ENCODE data around the gene COMMD6.

DNA sequence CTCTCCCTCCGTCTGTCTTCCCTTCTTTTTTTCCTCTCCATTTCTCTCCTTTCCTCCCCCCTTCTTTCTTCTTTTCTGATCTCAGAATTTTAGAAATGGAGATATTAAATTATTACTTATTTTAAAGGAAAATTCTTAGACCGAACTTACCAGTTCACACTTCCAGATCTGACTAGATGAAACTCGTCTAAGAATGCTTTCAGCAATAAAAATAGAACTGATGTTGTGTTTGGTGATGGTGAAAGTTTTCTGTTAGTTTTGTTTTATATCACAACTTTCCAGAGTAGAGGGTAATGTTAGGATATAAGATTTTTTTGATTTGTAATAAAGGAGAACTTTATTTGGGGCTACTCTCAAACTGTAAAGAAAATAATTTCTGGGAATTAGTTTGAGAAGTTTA lies 41.9 kb upstream of the COMMD6 start:
- TF ChIP-seq PPARD (CRISPR knock-in tag; IDR thresholded peaks at IDR 0.05) (no peak), JUNB (CRISPR knock-in tag; conservative IDR thresholded peaks at IDR 0.05) (no peak), BRF1 (IDR thresholded peaks at IDR 0.05; ENCODE audit: borderline replicate concordance, extremely low read depth, insufficient read length) (no peak), ARNT (IDR thresholded peaks at IDR 0.05) (no peak), POLR2A (conservative IDR thresholded peaks at IDR 0.05) (no peak), SPI1 (IDR thresholded peaks at IDR 0.05; ENCODE audit: borderline replicate concordance, low read depth, low read length) (no peak), HMGN3 (IDR thresholded peaks at IDR 0.05; ENCODE audit: borderline replicate concordance, extremely low read depth, insufficient read length, low read depth, low read length) (no peak), HDAC2 (IDR thresholded peaks at IDR 0.05) (no peak), NFATC3 (IDR thresholded peaks at IDR 0.05) (no peak), PHF21A (IDR thresholded peaks at IDR 0.05; ENCODE audit: borderline replicate concordance, low read depth) (no peak)
- TF ChIP-seq, protein P1, sequence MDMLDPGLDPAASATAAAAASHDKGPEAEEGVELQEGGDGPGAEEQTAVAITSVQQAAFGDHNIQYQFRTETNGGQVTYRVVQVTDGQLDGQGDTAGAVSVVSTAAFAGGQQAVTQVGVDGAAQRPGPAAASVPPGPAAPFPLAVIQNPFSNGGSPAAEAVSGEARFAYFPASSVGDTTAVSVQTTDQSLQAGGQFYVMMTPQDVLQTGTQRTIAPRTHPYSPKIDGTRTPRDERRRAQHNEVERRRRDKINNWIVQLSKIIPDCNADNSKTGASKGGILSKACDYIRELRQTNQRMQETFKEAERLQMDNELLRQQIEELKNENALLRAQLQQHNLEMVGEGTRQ (CRISPR knock-in tag; IDR thresholded peaks at IDR 0.05): no peak
- TF ChIP-seq, protein P2, sequence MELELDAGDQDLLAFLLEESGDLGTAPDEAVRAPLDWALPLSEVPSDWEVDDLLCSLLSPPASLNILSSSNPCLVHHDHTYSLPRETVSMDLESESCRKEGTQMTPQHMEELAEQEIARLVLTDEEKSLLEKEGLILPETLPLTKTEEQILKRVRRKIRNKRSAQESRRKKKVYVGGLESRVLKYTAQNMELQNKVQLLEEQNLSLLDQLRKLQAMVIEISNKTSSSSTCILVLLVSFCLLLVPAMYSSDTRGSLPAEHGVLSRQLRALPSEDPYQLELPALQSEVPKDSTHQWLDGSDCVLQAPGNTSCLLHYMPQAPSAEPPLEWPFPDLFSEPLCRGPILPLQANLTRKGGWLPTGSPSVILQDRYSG (tag; conservative IDR thresholded peaks at IDR 0.05; ENCODE audit: low read depth): no peak
- TF ChIP-seq, protein P3, sequence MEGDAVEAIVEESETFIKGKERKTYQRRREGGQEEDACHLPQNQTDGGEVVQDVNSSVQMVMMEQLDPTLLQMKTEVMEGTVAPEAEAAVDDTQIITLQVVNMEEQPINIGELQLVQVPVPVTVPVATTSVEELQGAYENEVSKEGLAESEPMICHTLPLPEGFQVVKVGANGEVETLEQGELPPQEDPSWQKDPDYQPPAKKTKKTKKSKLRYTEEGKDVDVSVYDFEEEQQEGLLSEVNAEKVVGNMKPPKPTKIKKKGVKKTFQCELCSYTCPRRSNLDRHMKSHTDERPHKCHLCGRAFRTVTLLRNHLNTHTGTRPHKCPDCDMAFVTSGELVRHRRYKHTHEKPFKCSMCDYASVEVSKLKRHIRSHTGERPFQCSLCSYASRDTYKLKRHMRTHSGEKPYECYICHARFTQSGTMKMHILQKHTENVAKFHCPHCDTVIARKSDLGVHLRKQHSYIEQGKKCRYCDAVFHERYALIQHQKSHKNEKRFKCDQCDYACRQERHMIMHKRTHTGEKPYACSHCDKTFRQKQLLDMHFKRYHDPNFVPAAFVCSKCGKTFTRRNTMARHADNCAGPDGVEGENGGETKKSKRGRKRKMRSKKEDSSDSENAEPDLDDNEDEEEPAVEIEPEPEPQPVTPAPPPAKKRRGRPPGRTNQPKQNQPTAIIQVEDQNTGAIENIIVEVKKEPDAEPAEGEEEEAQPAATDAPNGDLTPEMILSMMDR (IDR thresholded peaks at IDR 0.05 in 2 of 3, conservative IDR thresholded peaks at IDR 0.05 in 1 of 3; ENCODE audit: insufficient read depth in 2 of 3, low read depth in 1 of 3, low read length in 3 of 3): no peak
- TF ChIP-seq, protein P4, sequence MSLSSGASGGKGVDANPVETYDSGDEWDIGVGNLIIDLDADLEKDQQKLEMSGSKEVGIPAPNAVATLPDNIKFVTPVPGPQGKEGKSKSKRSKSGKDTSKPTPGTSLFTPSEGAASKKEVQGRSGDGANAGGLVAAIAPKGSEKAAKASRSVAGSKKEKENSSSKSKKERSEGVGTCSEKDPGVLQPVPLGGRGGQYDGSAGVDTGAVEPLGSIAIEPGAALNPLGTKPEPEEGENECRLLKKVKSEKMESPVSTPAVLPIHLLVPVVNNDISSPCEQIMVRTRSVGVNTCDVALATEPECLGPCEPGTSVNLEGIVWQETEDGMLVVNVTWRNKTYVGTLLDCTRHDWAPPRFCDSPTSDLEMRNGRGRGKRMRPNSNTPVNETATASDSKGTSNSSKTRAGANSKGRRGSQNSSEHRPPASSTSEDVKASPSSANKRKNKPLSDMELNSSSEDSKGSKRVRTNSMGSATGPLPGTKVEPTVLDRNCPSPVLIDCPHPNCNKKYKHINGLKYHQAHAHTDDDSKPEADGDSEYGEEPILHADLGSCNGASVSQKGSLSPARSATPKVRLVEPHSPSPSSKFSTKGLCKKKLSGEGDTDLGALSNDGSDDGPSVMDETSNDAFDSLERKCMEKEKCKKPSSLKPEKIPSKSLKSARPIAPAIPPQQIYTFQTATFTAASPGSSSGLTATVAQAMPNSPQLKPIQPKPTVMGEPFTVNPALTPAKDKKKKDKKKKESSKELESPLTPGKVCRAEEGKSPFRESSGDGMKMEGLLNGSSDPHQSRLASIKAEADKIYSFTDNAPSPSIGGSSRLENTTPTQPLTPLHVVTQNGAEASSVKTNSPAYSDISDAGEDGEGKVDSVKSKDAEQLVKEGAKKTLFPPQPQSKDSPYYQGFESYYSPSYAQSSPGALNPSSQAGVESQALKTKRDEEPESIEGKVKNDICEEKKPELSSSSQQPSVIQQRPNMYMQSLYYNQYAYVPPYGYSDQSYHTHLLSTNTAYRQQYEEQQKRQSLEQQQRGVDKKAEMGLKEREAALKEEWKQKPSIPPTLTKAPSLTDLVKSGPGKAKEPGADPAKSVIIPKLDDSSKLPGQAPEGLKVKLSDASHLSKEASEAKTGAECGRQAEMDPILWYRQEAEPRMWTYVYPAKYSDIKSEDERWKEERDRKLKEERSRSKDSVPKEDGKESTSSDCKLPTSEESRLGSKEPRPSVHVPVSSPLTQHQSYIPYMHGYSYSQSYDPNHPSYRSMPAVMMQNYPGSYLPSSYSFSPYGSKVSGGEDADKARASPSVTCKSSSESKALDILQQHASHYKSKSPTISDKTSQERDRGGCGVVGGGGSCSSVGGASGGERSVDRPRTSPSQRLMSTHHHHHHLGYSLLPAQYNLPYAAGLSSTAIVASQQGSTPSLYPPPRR (CRISPR knock-in tag; IDR thresholded peaks at IDR 0.05; ENCODE audit: borderline replicate concordance): no peak

All from K562 (cell line).